Neural cell (in vitro differentiated cells): ENCODE data around the gene SNX15. TPM values are rescaled to one million over a fixed set of nuclear protein-coding genes. Genes with fewer than 3 reads are reported as not detected.
"Not testable (repeated sequence)": the region's sequence is repeated elsewhere in the genome, so short reads cannot be mapped to it uniquely, and the experiment has no call there.

Source experiments
- H2AFZ ChIP-seq: fragments of 200-600, 300-800 bp; sonication (generic), shearing (Covaris generic); 2 replicates; pipeline ENCODE4 v1.6.0; 2014; ENCODE audit warnings: low read depth, mild to moderate bottlenecking, antibody characterized with exemption, low read length, moderate library complexity
- H3F3A ChIP-seq: fragments of 200-600 bp; shearing (Covaris generic); 2 replicates; pipeline ENCODE4 v1.6.1; 2016; ENCODE audit warnings: mild to moderate bottlenecking, moderate library complexity, mixed read lengths, antibody characterized with exemption, low read length; ENCODE audit not compliant: insufficient read depth, poor library complexity, severe bottlenecking
- H3K27ac ChIP-seq: fragments of 200-600, 300-800 bp; sonication (generic), shearing (Covaris generic); 2 replicates; pipeline ENCODE4 v1.5.1; 2014; ENCODE audit warnings: mild to moderate bottlenecking, low read length, moderate library complexity
- H3K27me3 ChIP-seq: fragments of 300-800, 200-600 bp; sonication (generic), shearing (Covaris generic); 2 replicates; pipeline ENCODE4 v1.6.0; 2014; ENCODE audit warnings: mild to moderate bottlenecking, low read depth, low read length, moderate library complexity; ENCODE audit not compliant: insufficient read depth
- H3K36me3 ChIP-seq: fragments of 300-800, 200-600 bp; sonication (generic), shearing (Covaris generic); 2 replicates; pipeline ENCODE4 v1.5.1; 2014; ENCODE audit warnings: mild to moderate bottlenecking, antibody characterized with exemption, low read length, moderate library complexity; ENCODE audit not compliant: insufficient read depth
- H3K4me2 ChIP-seq: fragments of 300-800, 200-600 bp; sonication (generic), shearing (Covaris generic); 2 replicates; pipeline ENCODE4 v1.6.0; 2014; ENCODE audit warnings: mild to moderate bottlenecking, low read length
- H3K4me3 ChIP-seq: fragments of 300-800, 200-600 bp; sonication (generic), shearing (Covaris generic); 2 replicates; pipeline ENCODE4 v1.5.1; 2014; ENCODE audit warnings: mild to moderate bottlenecking, low read length, moderate library complexity
- H3K79me2 ChIP-seq: fragments of 200-600 bp; shearing (Covaris generic); replicated peaks from 2 replicates; pipeline ENCODE4 v1.6.0; 2014; ENCODE audit warnings: mild to moderate bottlenecking, low read length, moderate library complexity; ENCODE audit not compliant: insufficient read depth
- H3K9ac ChIP-seq: fragments of 300-800, 200-600 bp; sonication (generic), shearing (Covaris generic); 2 replicates; pipeline ENCODE4 v1.6.1; 2016; ENCODE audit warnings: mild to moderate bottlenecking, low read length, mixed read lengths
- H3K9me2 ChIP-seq: fragments of 200-600 bp; shearing (Covaris generic); 2 replicates; pipeline ENCODE4 v1.6.1; 2016; ENCODE audit warnings: mild to moderate bottlenecking, low read length, mixed read lengths; ENCODE audit not compliant: insufficient read depth
- H3K9me3 ChIP-seq: fragments of 200-600, 300-800 bp; sonication (generic), shearing (Covaris generic); 2 replicates; pipeline ENCODE4 v1.6.1; 2016; ENCODE audit warnings: mild to moderate bottlenecking, mixed run types, low read length, moderate library complexity, mixed read lengths
- H4K20me1 ChIP-seq: fragments of 200-600 bp; shearing (Covaris generic); 2 replicates; pipeline ENCODE4 v1.6.1; 2016; ENCODE audit warnings: mild to moderate bottlenecking, mixed run types; ENCODE audit not compliant: insufficient read depth
- CTCF ChIP-seq: fragments of 450-650 bp; IDR thresholded peaks from 2 replicates; pipeline ENCODE4 v1.5.1; 2014; ENCODE audit warnings: antibody characterized with exemption, mild to moderate bottlenecking, moderate library complexity; ENCODE audit not compliant: poor library complexity, severe bottlenecking
- EP300 ChIP-seq: fragments of 450-650 bp; conservative IDR thresholded peaks from 2 replicates; pipeline ENCODE4 v1.6.1; 2014; ENCODE audit warnings: antibody characterized with exemption, mild to moderate bottlenecking, moderate library complexity; ENCODE audit not compliant: poor library complexity, severe bottlenecking
- EZH2 ChIP-seq: fragments of 200-600, 300-800 bp; shearing (Covaris generic), sonication (generic); IDR thresholded peaks from 2 replicates; pipeline ENCODE4 v1.6.1; 2014; ENCODE audit warnings: antibody characterized with exemption, low read length, borderline replicate concordance, mild to moderate bottlenecking; ENCODE audit not compliant: insufficient read depth, poor library complexity, severe bottlenecking
- POLR2AphosphoS5 ChIP-seq: IDR thresholded peaks from 2 replicates; pipeline ENCODE4 v1.6.1; 2012
- RAD21 ChIP-seq: fragments of 450-650 bp; conservative IDR thresholded peaks from 2 replicates; pipeline ENCODE4 v1.6.1; 2014; ENCODE audit warnings: antibody characterized with exemption, mild to moderate bottlenecking, moderate library complexity
- REST ChIP-seq: IDR thresholded peaks from 2 replicates; pipeline ENCODE4 v1.6.1; 2012; ENCODE audit warnings: borderline replicate concordance
- SMC3 ChIP-seq: fragments of 450-650 bp; conservative IDR thresholded peaks from 2 replicates; pipeline ENCODE4 v1.6.1; 2014; ENCODE audit warnings: antibody characterized with exemption, mild to moderate bottlenecking, moderate library complexity; ENCODE audit not compliant: poor library complexity
- TAF1 ChIP-seq: IDR thresholded peaks from 2 replicates; pipeline ENCODE4 v1.6.1; 2012; ENCODE audit warnings: low read depth
- polyA plus RNA-seq: library from polyadenylated mRNA; depleted of rRNA; stranded (reverse); fragments of >200 nt; gene quantifications from 2 replicates; pipeline ENCODE4 v1.2.3, GENCODE V29; 2014

SNX15 gene
- polyA plus RNA-seq, 1 donor from 2014 or later, result 11.2 TPM

- H3F3A ChIP-seq, result no peaks in the 10 kb centered on the region
- no peaks in the 10 kb centered on the region for H3K9me2 ChIP-seq
- H3K27me3 ChIP-seq, result no peaks in the 10 kb centered on the region
- H3K79me2 ChIP-seq, result no peaks in the 10 kb centered on the region
- H4K20me1 ChIP-seq, result no peaks in the 10 kb centered on the region
- no peak overlapping the region for H3K4me2 ChIP-seq
- no peak overlapping the region for H3K4me3 ChIP-seq
- no peak overlapping the region for H2AFZ ChIP-seq
- TF ChIP-seq SMC3 (no peak), EZH2 (no peak)
- no peak overlapping the region for H3K9ac ChIP-seq
- H3K36me3 ChIP-seq, result no peaks in the 10 kb centered on the region
- H3K27ac ChIP-seq, result no peak overlapping the region
- no peaks in the 10 kb centered on the region for H3K9me3 ChIP-seq
Measured at GRCh38 chr11:65019824-65020223, 7.4 kb upstream of the SNX15 start.

- H3K4me2 ChIP-seq, result no peak overlapping the region
- H3K36me3 ChIP-seq, result no peaks in the 10 kb centered on the region
- no peak overlapping the region for H3K9ac ChIP-seq
- no peaks in the 10 kb centered on the region for H3K79me2 ChIP-seq
- H3K4me3 ChIP-seq, result no peak overlapping the region
- TF ChIP-seq CTCF (no peak), EZH2 (no peak)
- no peaks in the 10 kb centered on the region for H3K27me3 ChIP-seq
- no peaks in the 10 kb centered on the region for H3F3A ChIP-seq
- H2AFZ ChIP-seq, result no peak overlapping the region
- no peaks in the 10 kb centered on the region for H4K20me1 ChIP-seq
- no peaks in the 10 kb centered on the region for H3K9me3 ChIP-seq
- H3K9me2 ChIP-seq, result no peaks in the 10 kb centered on the region
- no peak overlapping the region for H3K27ac ChIP-seq
Measured at GRCh38 chr11:65021003-65021402, 6.2 kb upstream of the SNX15 start.

- no peak overlapping the region for H3K9ac ChIP-seq
- H3K9me3 ChIP-seq, result no peaks in the 10 kb centered on the region
- no peaks in the 10 kb centered on the region for H3K9me2 ChIP-seq
- no peak overlapping the region for H3K4me2 ChIP-seq
- H3K27ac ChIP-seq, result no peak overlapping the region
- H2AFZ ChIP-seq, result no peak overlapping the region
- H3K27me3 ChIP-seq, result no peaks in the 10 kb centered on the region
- TF ChIP-seq CTCF (no peak), TAF1 (no peak), RAD21 (no peak), EP300 (no peak), EZH2 (no peak), POLR2AphosphoS5 (no peak), REST (no peak)
- no peak overlapping the region for H3K4me3 ChIP-seq
- H3K36me3 ChIP-seq, result no peaks in the 10 kb centered on the region
- no peaks in the 10 kb centered on the region for H3K79me2 ChIP-seq
- H3F3A ChIP-seq, result no peaks in the 10 kb centered on the region
- H4K20me1 ChIP-seq, result no peaks in the 10 kb centered on the region
Measured at GRCh38 chr11:65021509-65021908, 5.7 kb upstream of the SNX15 start.

GRCh38 chr11:65023502-65023901 lies 3.7 kb upstream of the SNX15 start:
- H3K36me3 ChIP-seq, H3K9me3 ChIP-seq, H3K4me2 ChIP-seq, H3K27ac ChIP-seq, H3K9ac ChIP-seq, H2AFZ ChIP-seq, H3K27me3 ChIP-seq, H3K9me2 ChIP-seq, H3F3A ChIP-seq, H3K79me2 ChIP-seq, H3K4me3 ChIP-seq, H4K20me1 ChIP-seq: not testable (repeated sequence)
